HepG2 (cell line): ENCODE data around the gene AQP7. TPM values are rescaled to one million over a fixed set of nuclear protein-coding genes. Genes with fewer than 3 reads are reported as not detected.

Experiments
- ATF7-NPFF ChIP-seq: sonication (generic); formaldehyde crosslinking; IDR thresholded peaks from 2 replicates; pipeline ENCODE4 v1.8.1; 2023; ENCODE audit warnings: mild to moderate bottlenecking, low read depth, missing genetic modification reagents, moderate library complexity
- CERS6 ChIP-seq: sonication (generic); formaldehyde crosslinking; IDR thresholded peaks from 2 replicates; pipeline ENCODE4 v1.5.0; 2020; ENCODE audit warnings: missing genetic modification reagents
- CREM ChIP-seq, 2 experiments: sonication (generic) in 1 of 2; formaldehyde crosslinking in 1 of 2; IDR thresholded peaks; 2 replicates each; pipeline versions ENCODE4 v1.4.0 to v1.6.1; 2016 to 2020; ENCODE audit warnings: antibody characterized with exemption in 1 of 2, mild to moderate bottlenecking in 1 of 2, missing genetic modification reagents in 1 of 2
- DR1 ChIP-seq: sonication (generic); formaldehyde crosslinking; IDR thresholded peaks from 2 replicates; pipeline ENCODE4 v1.8.0; 2021; ENCODE audit warnings: mild to moderate bottlenecking, missing genetic modification reagents, inconsistent platforms
- ELF3 ChIP-seq: IDR thresholded peaks from 2 replicates; pipeline ENCODE4 v1.6.1; 2016; ENCODE audit warnings: missing genetic modification reagents, missing compliant biosample characterization
- IRX3 ChIP-seq: sonication (generic); formaldehyde crosslinking; IDR thresholded peaks from 2 replicates; pipeline ENCODE4 v1.8.1; 2023; ENCODE audit warnings: mild to moderate bottlenecking, low read depth, missing genetic modification reagents, borderline replicate concordance
- MAFG ChIP-seq: sonication (generic); formaldehyde crosslinking; IDR thresholded peaks from 2 replicates; pipeline ENCODE4 v1.5.1; 2020; ENCODE audit warnings: mild to moderate bottlenecking, missing genetic modification reagents
- MED8 ChIP-seq: sonication (generic); formaldehyde crosslinking; IDR thresholded peaks from 2 replicates; pipeline ENCODE4 v1.8.1; 2023; ENCODE audit warnings: mild to moderate bottlenecking, missing genetic modification reagents; ENCODE audit not compliant: insufficient replicate concordance
- MTA3 ChIP-seq: sonication (generic); formaldehyde crosslinking; IDR thresholded peaks from 2 replicates; pipeline ENCODE4 v1.4.0; 2020; ENCODE audit warnings: missing genetic modification reagents
- PHF20 ChIP-seq: sonication (generic); formaldehyde crosslinking; IDR thresholded peaks from 2 replicates; pipeline ENCODE4 v1.5.0; 2020; ENCODE audit warnings: mild to moderate bottlenecking, missing genetic modification reagents
- PLSCR1 ChIP-seq: sonication (generic); formaldehyde crosslinking; IDR thresholded peaks from 2 replicates; pipeline ENCODE4 v1.5.0; 2020; ENCODE audit warnings: missing genetic modification reagents, mild to moderate bottlenecking, borderline replicate concordance
- RAD21 ChIP-seq: fragments of 450-650 bp; formaldehyde crosslinking; IDR thresholded peaks from 2 replicates; pipeline ENCODE4 v1.5.0; 2020; ENCODE audit warnings: mild to moderate bottlenecking
- SNRNP70 ChIP-seq: fragments of 200-400 bp; formaldehyde crosslinking; IDR thresholded peaks from 2 replicates; pipeline ENCODE4 v1.6.1; 2017; ENCODE audit warnings: mild to moderate bottlenecking, low read depth, low read length, moderate library complexity
- YEATS4 ChIP-seq: sonication (generic); formaldehyde crosslinking; IDR thresholded peaks from 2 replicates; pipeline ENCODE4 v1.4.0; 2020; ENCODE audit warnings: missing genetic modification reagents, borderline replicate concordance
- ZBTB4 ChIP-seq: sonication (generic); formaldehyde crosslinking; IDR thresholded peaks from 2 replicates; pipeline ENCODE4 v1.4.0; 2020; ENCODE audit warnings: missing genetic modification reagents, mild to moderate bottlenecking, borderline replicate concordance
- ZFP62 ChIP-seq: sonication (generic); formaldehyde crosslinking; IDR thresholded peaks from 2 replicates; pipeline ENCODE4 v1.4.0; 2020; ENCODE audit warnings: missing genetic modification reagents
- ZNF256 ChIP-seq: sonication (generic); formaldehyde crosslinking; conservative IDR thresholded peaks from 2 replicates; pipeline ENCODE4 v1.4.0; 2020; ENCODE audit warnings: missing genetic modification reagents
- ZNF331 ChIP-seq: sonication (generic); formaldehyde crosslinking; IDR thresholded peaks from 2 replicates; pipeline ENCODE4 v1.4.0; 2020; ENCODE audit warnings: missing genetic modification reagents
- ZNF367 ChIP-seq: sonication (generic); formaldehyde crosslinking; IDR thresholded peaks from 2 replicates; pipeline ENCODE4 v1.4.0; 2020; ENCODE audit warnings: missing genetic modification reagents, borderline replicate concordance
- polyA plus RNA-seq, 8 experiments: library from polyadenylated mRNA; depleted of rRNA in 3 of 8; stranded (reverse) in 7 of 8; unstranded in 1 of 8; fragments of >200 nt; fragmentation: Illumina TruSeq in 4 of 8; extraction: Trizol in 4 of 8; gene quantifications; 2 replicates each; pipeline versions ENCODE4 v1.2.1 to v1.2.3, GENCODE V29; 2011 to 2016; ENCODE audit warnings: low read depth in 4 of 8, missing spikeins in 1 of 8, mixed read lengths in 1 of 8; ENCODE audit not compliant: insufficient read depth in 1 of 8
- total RNA-seq, 5 experiments: library from RNA; depleted of rRNA; stranded (reverse); fragments of >200 nt; fragmentation: Illumina TruSeq; extraction: Trizol; gene quantifications; 2 replicates each; pipeline ENCODE4 v1.2.3, GENCODE V29; 2016; ENCODE audit warnings: low read depth in 1 of 5
- TF ChIP-seq, protein P1 (sequence below): sonication (generic); formaldehyde crosslinking; IDR thresholded peaks from 2 replicates; pipeline ENCODE4 v1.4.0; 2020; ENCODE audit warnings: mild to moderate bottlenecking, missing genetic modification reagents
- TF ChIP-seq, protein P2 (sequence below): sonication (generic); formaldehyde crosslinking; conservative IDR thresholded peaks from 2 replicates; pipeline ENCODE4 v1.8.0; 2022; ENCODE audit warnings: missing genetic modification reagents

Gene AQP7
- total and polyA plus RNA-seq, 2 of the 13 experiments (the other 11 are each of a cell fraction or from before 2014, with no cell fraction given), result 1.9 to 2.1 TPM

DNA sequence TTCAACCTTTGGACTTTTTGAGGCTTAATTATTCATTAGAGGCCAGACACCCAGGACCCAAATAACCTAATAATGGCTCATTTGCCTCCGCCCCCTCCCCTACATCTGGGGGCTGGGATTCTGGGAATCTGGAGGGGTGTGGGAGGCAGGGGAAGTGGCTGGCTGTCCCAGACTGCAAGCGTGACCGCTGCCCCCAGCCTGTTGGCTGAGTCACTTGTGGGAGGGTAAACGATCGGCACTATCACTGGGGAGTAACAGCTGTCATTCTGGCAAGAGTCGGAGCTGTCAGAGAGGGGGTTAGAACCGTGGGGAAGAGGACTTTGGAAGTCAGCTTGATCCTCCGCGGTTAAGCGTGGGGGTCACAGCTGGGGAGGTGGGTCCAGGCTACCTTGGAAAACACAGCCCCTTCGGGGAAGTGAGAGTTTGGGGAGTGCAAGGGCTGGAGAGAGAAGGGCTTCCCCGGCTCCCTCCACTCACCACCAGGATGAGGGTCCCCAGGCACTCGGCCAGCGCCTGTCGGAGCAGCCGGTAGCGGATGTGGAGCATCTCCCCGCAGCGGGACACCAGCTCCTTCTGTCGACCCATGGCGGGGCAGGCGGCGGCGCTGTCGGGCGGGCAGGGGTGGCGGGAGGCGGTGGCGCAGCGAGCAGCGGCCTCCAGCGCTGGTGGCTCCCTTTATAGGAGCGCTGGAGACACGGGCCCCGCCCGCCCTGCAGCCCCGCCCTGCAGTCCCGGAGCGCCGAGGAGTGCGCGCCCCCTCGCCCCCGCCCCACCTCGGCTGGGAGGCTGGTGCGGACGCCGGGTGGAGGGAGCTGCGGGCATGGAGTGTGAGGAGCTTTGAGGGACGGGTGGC is 44.8 kb upstream of the AQP7 start, which contains the start of gene AQP3 (continued):
- TF ChIP-seq CERS6 (CRISPR knock-in tag), result no peak
- TF ChIP-seq, protein P1, sequence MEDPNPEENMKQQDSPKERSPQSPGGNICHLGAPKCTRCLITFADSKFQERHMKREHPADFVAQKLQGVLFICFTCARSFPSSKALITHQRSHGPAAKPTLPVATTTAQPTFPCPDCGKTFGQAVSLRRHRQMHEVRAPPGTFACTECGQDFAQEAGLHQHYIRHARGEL (CRISPR knock-in tag), result no peak
- TF ChIP-seq ZNF256, result no peak
- TF ChIP-seq PHF20 (CRISPR knock-in tag), result no peak
- TF ChIP-seq ZBTB4 (CRISPR knock-in tag), result no peak
- peak; percentile 76 for TF ChIP-seq RAD21
- TF ChIP-seq YEATS4 (CRISPR knock-in tag), result peak; percentile 51; the same call in 1 of the 2 replicates
- TF ChIP-seq IRX3, result no peak
- no peak for TF ChIP-seq MED8 (CRISPR knock-in tag)
- no peak for TF ChIP-seq MTA3 (CRISPR knock-in tag)
- no peak for TF ChIP-seq SNRNP70
- TF ChIP-seq, protein P2, sequence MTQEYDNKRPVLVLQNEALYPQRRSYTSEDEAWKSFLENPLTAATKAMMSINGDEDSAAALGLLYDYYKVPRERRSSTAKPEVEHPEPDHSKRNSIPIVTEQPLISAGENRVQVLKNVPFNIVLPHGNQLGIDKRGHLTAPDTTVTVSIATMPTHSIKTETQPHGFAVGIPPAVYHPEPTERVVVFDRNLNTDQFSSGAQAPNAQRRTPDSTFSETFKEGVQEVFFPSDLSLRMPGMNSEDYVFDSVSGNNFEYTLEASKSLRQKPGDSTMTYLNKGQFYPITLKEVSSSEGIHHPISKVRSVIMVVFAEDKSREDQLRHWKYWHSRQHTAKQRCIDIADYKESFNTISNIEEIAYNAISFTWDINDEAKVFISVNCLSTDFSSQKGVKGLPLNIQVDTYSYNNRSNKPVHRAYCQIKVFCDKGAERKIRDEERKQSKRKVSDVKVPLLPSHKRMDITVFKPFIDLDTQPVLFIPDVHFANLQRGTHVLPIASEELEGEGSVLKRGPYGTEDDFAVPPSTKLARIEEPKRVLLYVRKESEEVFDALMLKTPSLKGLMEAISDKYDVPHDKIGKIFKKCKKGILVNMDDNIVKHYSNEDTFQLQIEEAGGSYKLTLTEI, result no peak
- TF ChIP-seq ZNF331 (CRISPR knock-in tag), result no peak
- TF ChIP-seq ZFP62 (CRISPR knock-in tag), result no peak
- TF ChIP-seq MAFG (CRISPR knock-in tag), result no peak
- no peak for TF ChIP-seq DR1 (CRISPR knock-in tag)
- peak; percentile 16; the same call in 1 of the 2 replicates for TF ChIP-seq ATF7-NPFF (CRISPR knock-in tag)
- TF ChIP-seq PLSCR1, result no peak
- no peak for TF ChIP-seq ZNF367
- no peak for TF ChIP-seq ELF3 (CRISPR knock-in tag)
- no peak for TF ChIP-seq CREM (IDR thresholded peaks at IDR 0.05)
- TF ChIP-seq CREM (CRISPR knock-in tag; IDR thresholded peaks at IDR 0.05), result no peak
